Stimulated activated CD8-positive, alpha-beta memory T cell treated with anti-CD3 and anti-CD28 coated beads, Interleukin-4, amount 100 ng/mL, for 48 hours (primary cell): ENCODE data around the gene APAF1.

Experiments used
- DNase-seq: peaks from one replicate; pipeline ENCODE4 v3.0.0-alpha.2; 2020

The APAF1 gene

DNA sequence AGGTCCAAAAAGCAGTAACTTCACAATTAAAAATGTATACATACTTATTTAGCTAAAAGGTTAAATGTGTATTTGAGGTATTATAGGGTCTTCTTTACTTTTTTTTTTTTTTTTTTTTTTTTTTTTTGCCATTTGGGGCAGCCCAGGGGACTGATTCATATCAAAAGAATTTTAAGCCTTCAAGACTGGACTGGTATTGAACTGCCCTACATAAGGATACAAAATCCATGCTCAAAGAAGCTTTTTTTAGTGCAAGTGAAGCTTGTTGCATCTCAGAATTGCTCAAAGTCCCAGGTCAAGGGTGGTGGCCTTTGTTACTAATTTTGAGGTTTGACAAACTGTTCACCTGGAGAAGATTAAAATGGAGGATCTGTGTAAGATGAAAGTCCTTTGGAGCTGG lies 124.0 kb downstream of the APAF1 start:
- no peak for DNase-seq

DNA sequence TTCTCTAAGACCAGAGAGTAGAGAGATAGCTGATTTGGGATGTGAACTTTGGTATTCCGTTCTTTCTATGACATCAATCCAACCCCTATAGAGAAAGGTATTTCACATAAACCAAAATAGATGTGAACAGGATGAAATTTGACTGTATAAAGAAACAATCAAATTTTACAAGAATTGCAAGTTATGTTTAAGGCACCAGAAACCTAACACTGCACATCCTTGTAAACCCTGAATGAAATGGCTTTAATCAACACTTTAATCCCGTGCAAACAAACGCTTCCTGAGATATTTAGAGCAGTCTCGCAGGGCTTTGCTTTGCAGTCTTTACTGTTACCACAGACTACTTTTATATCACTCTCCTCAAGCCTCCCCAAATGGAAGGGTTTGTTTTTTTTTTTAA lies 125.1 kb downstream of the APAF1 start:
- no peak for DNase-seq

DNA sequence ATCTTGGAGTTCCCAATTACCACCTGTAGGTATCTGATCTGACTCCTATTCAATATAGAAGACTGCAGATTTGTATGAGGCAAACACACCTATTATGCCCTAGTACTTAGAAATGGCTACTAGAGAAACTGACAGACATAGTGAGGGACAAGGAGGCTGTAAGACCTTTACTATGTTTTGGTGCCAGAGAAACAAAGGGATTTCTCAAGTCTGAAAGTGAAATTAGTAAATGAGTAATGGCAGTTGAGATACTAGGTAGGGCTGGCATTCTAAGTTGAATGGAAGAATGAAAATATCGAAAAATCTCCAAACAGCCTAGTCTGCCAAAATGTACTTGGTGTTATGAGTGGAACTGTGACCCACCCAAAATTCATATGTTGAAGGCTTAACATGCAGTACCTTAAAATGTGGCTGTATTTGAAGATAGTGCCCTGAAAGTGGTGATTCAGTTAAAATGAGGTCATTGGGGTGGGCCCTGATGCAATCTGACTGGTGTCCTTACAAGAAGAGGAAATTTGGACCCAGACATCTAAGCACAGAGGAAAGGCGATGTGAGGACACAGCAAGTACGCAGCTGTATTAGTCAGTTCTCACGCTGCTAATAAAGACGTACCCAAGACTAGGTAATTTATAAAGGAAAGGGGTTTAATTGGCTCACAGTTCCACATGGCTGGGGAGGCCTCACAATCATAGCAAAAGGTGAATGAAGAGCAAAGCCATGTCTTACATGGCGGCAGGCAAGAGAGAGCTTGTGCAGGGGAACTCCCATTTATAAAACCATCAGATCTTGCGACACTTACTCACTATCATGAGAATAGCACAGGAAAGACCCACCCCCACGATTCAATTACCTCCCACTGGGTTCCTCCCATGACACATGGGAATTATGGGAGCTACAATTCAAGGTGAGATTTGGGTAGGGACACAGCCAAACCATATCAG lies 127.0 kb downstream of the APAF1 start:
- DNase-seq, result no peak

DNA sequence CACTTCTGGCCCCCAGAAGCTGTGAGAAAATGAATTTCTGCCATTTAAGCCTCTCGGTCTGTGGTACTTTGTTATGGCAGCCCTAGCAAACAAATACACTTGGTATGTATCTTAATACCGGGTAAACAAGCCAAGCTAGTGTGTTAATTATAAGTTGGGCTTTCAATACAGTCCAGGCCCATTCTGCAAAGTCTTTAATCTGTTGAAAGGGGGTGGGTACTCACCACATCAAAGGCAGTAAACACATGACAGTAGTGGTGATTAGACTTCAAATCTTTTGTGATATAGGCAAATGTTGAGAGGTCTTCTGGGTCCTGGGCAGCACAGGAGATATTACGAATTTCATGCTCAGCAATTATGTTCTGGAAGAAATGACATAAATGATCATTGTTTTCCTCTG lies 127.7 kb downstream of the APAF1 start:
- no peak for DNase-seq

- no peak for DNase-seq
Observed at GRCh38 chr12:98780261-98780660, 135.2 kb downstream of the APAF1 start.

GRCh38 chr12:98783420-98783819 lies 138.3 kb downstream of the APAF1 start:
- no peak for DNase-seq
